IMR-90 (cell line): Measurements from ENCODE around the gene KIF3A. TPM values are rescaled to one million over a fixed set of nuclear protein-coding genes. Genes with fewer than 3 reads are reported as not detected.

Experiments
- ATAC-seq: fragments of 200-7000 bp; cut with Tn5 transposase; 2 replicates; pipeline ENCODE4 v1.9.1; 2020; ENCODE audit warnings: low read depth, mild to moderate bottlenecking, moderate library complexity
- BruUV-seq: library from RNA; stranded (reverse); fragments of 400-500 nt; replicated peaks from 2 replicates; lab custom pipeline; 2021; lab: Mats Ljungman, UMichigan
- CTCF ChIA-PET: fragments of 300-600 bp; formaldehyde crosslinking; extraction: SDS; loops from one replicate; lab custom pipeline; 2021; ENCODE audit warnings: antibody characterized with exemption; lab: Yijun Ruan, JAX
- POLR2A ChIA-PET: fragments of 300-600 bp; sonication (Branson Sonifier 250); formaldehyde crosslinking; loops from one replicate; lab custom pipeline; 2022; ENCODE audit warnings: antibody characterized with exemption; ENCODE audit not compliant: unreplicated experiment; lab: Charles Lee
- DNase-seq: peaks from one replicate; pipeline ENCODE4 v3.0.0; 2013
- H2AFZ ChIP-seq: replicated peaks from 2 replicates; pipeline ENCODE3; 2013; ENCODE audit warnings: low read length, mild to moderate bottlenecking; ENCODE audit not compliant: poor library complexity
- H2AK5ac ChIP-seq: 2 replicates; pipeline ENCODE4 v1.6.1; 2013; ENCODE audit warnings: low read depth, low read length, inconsistent platforms
- H2AK9ac ChIP-seq: replicated peaks from 2 replicates; pipeline ENCODE3; 2013; ENCODE audit warnings: mild to moderate bottlenecking, low read depth, low read length, moderate library complexity; ENCODE audit not compliant: poor library complexity
- H2BK120ac ChIP-seq: 2 replicates; pipeline ENCODE4 v1.6.1; 2013; ENCODE audit warnings: low read depth, low read length, inconsistent platforms
- H2BK15ac ChIP-seq: 3 replicates; pipeline ENCODE4 v1.6.1; 2013; ENCODE audit warnings: low read depth, low read length, inconsistent platforms
- H2BK20ac ChIP-seq: 2 replicates; pipeline ENCODE4 v1.6.1; 2013; ENCODE audit warnings: low read depth, mild to moderate bottlenecking, inconsistent platforms, low read length, moderate library complexity
- H2BK5ac ChIP-seq: 2 replicates; pipeline ENCODE4 v1.6.1; 2013; ENCODE audit warnings: mild to moderate bottlenecking, low read depth, low read length, inconsistent platforms; ENCODE audit not compliant: poor library complexity, severe bottlenecking
- H3K14ac ChIP-seq: replicated peaks from 2 replicates; pipeline ENCODE4 v1.6.1; 2013; ENCODE audit warnings: low read depth, low read length, inconsistent platforms
- H3K18ac ChIP-seq: 2 replicates; pipeline ENCODE4 v1.6.1; 2013; ENCODE audit warnings: low read depth, low read length, control low read depth
- H3K23ac ChIP-seq: 2 replicates; pipeline ENCODE4 v1.6.1; 2013; ENCODE audit warnings: low read depth, low read length, inconsistent platforms
- H3K27ac ChIP-seq: 2 replicates; pipeline ENCODE4 v1.5.1; 2013; ENCODE audit warnings: mild to moderate bottlenecking, control low read depth, low read length; ENCODE audit not compliant: insufficient read depth
- H3K27me3 ChIP-seq: 2 replicates; pipeline ENCODE4 v1.6.1; 2013; ENCODE audit warnings: low read length; ENCODE audit not compliant: control insufficient read depth, insufficient read depth
- H3K36me3 ChIP-seq: 2 replicates; pipeline ENCODE4 v1.6.1; 2013; ENCODE audit warnings: low read length, mixed read lengths; ENCODE audit not compliant: control insufficient read depth, insufficient read depth
- H3K4ac ChIP-seq: 2 replicates; pipeline ENCODE4 v1.6.1; 2013; ENCODE audit warnings: low read depth, low read length, inconsistent platforms
- H3K4me1 ChIP-seq: 2 replicates; pipeline ENCODE4 v1.6.1; 2013; ENCODE audit warnings: low read length, mixed read lengths; ENCODE audit not compliant: control insufficient read depth, insufficient read depth
- H3K4me2 ChIP-seq: 2 replicates; pipeline ENCODE4 v1.6.1; 2013; ENCODE audit warnings: low read depth, mild to moderate bottlenecking, control low read depth, low read length, moderate library complexity
- H3K4me3 ChIP-seq: 2 replicates; pipeline ENCODE4 v1.5.1; 2013; ENCODE audit warnings: low read depth, mild to moderate bottlenecking, control low read depth, low read length, moderate library complexity; ENCODE audit not compliant: insufficient read depth
- H3K56ac ChIP-seq: 2 replicates; pipeline ENCODE4 v1.6.1; 2013; ENCODE audit warnings: low read length, inconsistent platforms; ENCODE audit not compliant: insufficient read depth; ENCODE audit errors: extremely low read depth
- H3K79me1 ChIP-seq, 2 experiments: 2 replicates each; pipeline ENCODE4 v1.6.1; 2013; ENCODE audit warnings: low read length in 2 of 2, inconsistent platforms in 1 of 2, low read depth in 1 of 2
- H3K9ac ChIP-seq: 2 replicates; pipeline ENCODE4 v1.6.1; 2013; ENCODE audit warnings: low read depth, low read length, control low read depth
- H3K9me1 ChIP-seq: 2 replicates; pipeline ENCODE4 v1.6.1; 2013; ENCODE audit warnings: low read length, inconsistent platforms; ENCODE audit not compliant: insufficient read depth
- H3K9me3 ChIP-seq: 2 replicates; pipeline ENCODE4 v1.6.1; 2013; ENCODE audit warnings: low read length; ENCODE audit not compliant: control insufficient read depth, insufficient read depth
- H4K20me1 ChIP-seq: 2 replicates; pipeline ENCODE4 v1.6.1; 2013; ENCODE audit warnings: low read length, inconsistent platforms; ENCODE audit not compliant: insufficient read depth
- H4K5ac ChIP-seq: 2 replicates; pipeline ENCODE4 v1.6.1; 2013; ENCODE audit warnings: mild to moderate bottlenecking, low read depth, low read length, control low read depth
- H4K8ac ChIP-seq, 2 experiments: 2 replicates each; pipeline ENCODE4 v1.6.1; 2013; ENCODE audit warnings: low read depth in 2 of 2, low read length in 2 of 2, control low read depth in 1 of 2, inconsistent platforms in 1 of 2
- H4K91ac ChIP-seq: 2 replicates; pipeline ENCODE4 v1.6.1; 2013; ENCODE audit warnings: low read depth, low read length, inconsistent platforms; ENCODE audit not compliant: insufficient read depth
- CTCF ChIP-seq: conservative IDR thresholded peaks from 2 replicates; pipeline ENCODE4 v1.5.1; 2012; ENCODE audit warnings: mild to moderate bottlenecking, low read depth, low read length, improper control_type of control experiment
- ELK1 ChIP-seq: fragments of 150-350 bp; IDR thresholded peaks from 2 replicates; pipeline ENCODE4 v1.6.1; 2016; ENCODE audit warnings: low read depth, mild to moderate bottlenecking, low read length, moderate library complexity, borderline replicate concordance
- FOS ChIP-seq: fragments of 150-350 bp; IDR thresholded peaks from 2 replicates; pipeline ENCODE4 v1.6.1; 2016; ENCODE audit warnings: low read depth, low read length
- MAFK ChIP-seq: IDR thresholded peaks from 2 replicates; pipeline ENCODE4 v1.6.1; 2012; ENCODE audit warnings: low read depth, low read length, improper control_type of control experiment
- MAZ ChIP-seq: IDR thresholded peaks from 2 replicates; pipeline ENCODE4 v1.6.1; 2012; ENCODE audit warnings: low read depth, mild to moderate bottlenecking, low read length, improper control_type of control experiment, moderate library complexity, borderline replicate concordance
- MXI1 ChIP-seq: IDR thresholded peaks from 2 replicates; pipeline ENCODE4 v1.6.1; 2012; ENCODE audit warnings: low read depth, mild to moderate bottlenecking, low read length, moderate library complexity, borderline replicate concordance
- NFE2L2 ChIP-seq: fragments of 150-350 bp; IDR thresholded peaks from 2 replicates; pipeline ENCODE4 v1.6.1; 2016; ENCODE audit warnings: low read depth, mild to moderate bottlenecking, low read length
- RFX5 ChIP-seq: IDR thresholded peaks from 2 replicates; pipeline ENCODE4 v1.8.0; 2012; ENCODE audit warnings: low read depth, mild to moderate bottlenecking, low read length, moderate library complexity
- SMC3 ChIP-seq: fragments of 150-350 bp; IDR thresholded peaks from 2 replicates; pipeline ENCODE4 v1.6.1; 2016; ENCODE audit warnings: low read depth, mild to moderate bottlenecking, antibody characterized with exemption, low read length, moderate library complexity
- USF2 ChIP-seq: fragments of 150-350 bp; IDR thresholded peaks from 2 replicates; pipeline ENCODE4 v1.6.1; 2017; ENCODE audit warnings: mild to moderate bottlenecking, antibody characterized with exemption, low read length, low read depth
- WGBS, 2 experiments: methylation state at CpG; one replicate each; pipeline versions ENCODE4 v1.1.5 to v1.1.7; 2013; ENCODE audit warnings: missing lambda C conversion rate in 2 of 2; ENCODE audit not compliant: insufficient read length in 1 of 2; ENCODE audit errors: extremely low coverage in 2 of 2; 5-methylcytosine and 5-hydroxymethylcytosine counted together
- dilution Hi-C: fragments of 300-500 bp; cut with HindIII; formaldehyde crosslinking; loops from one replicate; pipeline ENCODE4 v1.14.3; 2018; ENCODE audit warnings: low sequenced_read_pairs; ENCODE audit not compliant: unreplicated experiment
- in situ Hi-C: fragments of 300-500 bp; cut with MboI; formaldehyde crosslinking; loops from 3 replicates; pipeline ENCODE4 v1.14.3; 2019; ENCODE audit warnings: low sequenced_read_pairs, inconsistent platforms, mixed read lengths
- intact Hi-C: fragments of 100-400 bp; cut with micrococcal nuclease; formaldehyde crosslinking; loops from 2 replicates; pipeline ENCODE4 v1.10.0; 2022
- polyA plus RNA-seq, 3 experiments: library from polyadenylated mRNA; depleted of rRNA; stranded (reverse); fragments of >200 nt; gene quantifications; 2 replicates each; pipeline ENCODE4 v1.2.3, GENCODE V29; 2012; ENCODE audit warnings: low replicate concordance in 1 of 3
- total RNA-seq: library from RNA; depleted of rRNA; stranded (reverse); fragments of >200 nt; gene quantifications from 2 replicates; pipeline ENCODE4 v1.2.3, GENCODE V29; 2012

The KIF3A gene
- total and polyA plus RNA-seq, 2 of the 4 experiments (the other 2 are of a cell fraction): 4.3 to 4.5 TPM

GRCh38 chr5:132763181-132764036 lies 26.1 kb upstream of the KIF3A start (continued):
- no peak for TF ChIP-seq MAFK

GRCh38 chr5:132762246-132763000 lies 25.1 kb upstream of the KIF3A start:
- Histone ChIP-seq H3K9me3 (no peaks in the 10 kb centered on the region), H2BK20ac (no peak overlapping the region), H3K4me2 (no peak overlapping the region), H2BK15ac (no peak overlapping the region), H3K4ac (no peak overlapping the region), H3K36me3 (peaks cover 56% of the 10 kb centered on the region), H3K4me1 (peaks cover 3% of the 10 kb centered on the region), H3K18ac (no peak overlapping the region), H3K14ac (no peak overlapping the region), H3K79me1 (peaks cover 8 to 28% of the 10 kb centered on the region in 2 experiments; a peak in 3 of 4 replicates), H2BK120ac (no peak overlapping the region), H3K23ac (no peak overlapping the region), H3K56ac (no peak overlapping the region), H4K5ac (no peak overlapping the region), H2AK5ac (no peak overlapping the region), H2AK9ac (no peak overlapping the region), H2AFZ (no peak overlapping the region), H2BK5ac (no peak overlapping the region), H3K4me3 (no peak overlapping the region), H3K27me3 (no peaks in the 10 kb centered on the region), H4K91ac (no peak overlapping the region), H3K27ac (no peak overlapping the region), H4K20me1 (peaks cover 8% of the 10 kb centered on the region), H3K9ac (no peak overlapping the region), H3K9me1 (peaks cover 10% of the 10 kb centered on the region; the same call in 1 of the 2 replicates), H4K8ac (no peak overlapping the region)
- in situ Hi-C loops: no loop called here
- CTCF ChIA-PET: no interaction called here
- DNase-seq (no peak), ATAC-seq (no peak)
- intact Hi-C loops: no loop called here
- POLR2A ChIA-PET: no interaction called here
- dilution Hi-C loops: no loop called here
- no TSS peak for BruUV-seq
- 93% methylated on average over 6 of the region's 11 CpGs; no CpG with 5 or more reads in 1 of the 2 experiments for WGBS, 2 experiments
- TF ChIP-seq CTCF: no peak
- no peak for TF ChIP-seq MAZ
- TF ChIP-seq ELK1: no peak
- TF ChIP-seq MXI1: no peak
- no peak for TF ChIP-seq USF2
- no peak for TF ChIP-seq MAFK
- TF ChIP-seq RFX5: no peak
- TF ChIP-seq NFE2L2: no peak
- TF ChIP-seq FOS: no peak
- TF ChIP-seq SMC3: no peak
